MCF 10A (cell line): ENCODE measurements around the gene SLC16A3. TPM values are rescaled to one million over a fixed set of nuclear protein-coding genes. Genes with fewer than 3 reads are reported as not detected.
A peak's percentile ranks its signal among the peaks of the same experiment; 100 is the strongest.

Experiments used
- BruUV-seq: library from RNA; stranded (reverse); fragments of 400-500 nt; replicated peaks from 2 replicates; lab custom pipeline; 2021; lab: Mats Ljungman, UMichigan
- CTCF ChIA-PET: fragments of 300-600 bp; sonication (Branson Sonifier 250); formaldehyde crosslinking; extraction: SDS; loops from one replicate; lab custom pipeline; 2021; ENCODE audit warnings: antibody characterized with exemption, inconsistent platforms; lab: Yijun Ruan, JAX
- POLR2A ChIA-PET: fragments of 300-600, 350-650 bp; sonication (Branson Sonifier 250); formaldehyde crosslinking; extraction: SDS; loops from one replicate; lab custom pipeline; 2020; ENCODE audit warnings: antibody characterized with exemption, inconsistent platforms; lab: Yijun Ruan, JAX
- DNase-seq: peaks from one replicate; pipeline ENCODE4 v3.0.0-alpha.2; 2018; ENCODE audit not compliant: unreplicated experiment
- H3K27ac Mint-ChIP-seq: one replicate; pipeline ENCODE4 v1.8.0; 2022; ENCODE audit warnings: mild to moderate bottlenecking, low read depth, mixed read lengths; ENCODE audit not compliant: unreplicated experiment
- H3K27me3 Mint-ChIP-seq: one replicate; pipeline ENCODE4 v1.8.0; 2022; ENCODE audit warnings: mixed read lengths; ENCODE audit not compliant: insufficient read depth, unreplicated experiment
- H3K36me3 Mint-ChIP-seq: one replicate; pipeline ENCODE4 v1.8.0; 2022; ENCODE audit warnings: mild to moderate bottlenecking, moderate library complexity, mixed read lengths; ENCODE audit not compliant: insufficient read depth, unreplicated experiment
- H3K4me1 Mint-ChIP-seq: one replicate; pipeline ENCODE4 v1.8.0; 2022; ENCODE audit warnings: mixed read lengths; ENCODE audit not compliant: insufficient read depth, unreplicated experiment
- H3K4me3 Mint-ChIP-seq: one replicate; pipeline ENCODE4 v1.8.0; 2022; ENCODE audit warnings: mild to moderate bottlenecking, moderate library complexity, mixed read lengths; ENCODE audit not compliant: unreplicated experiment
- H3K9me3 Mint-ChIP-seq: one replicate; pipeline ENCODE4 v1.8.0; 2022; ENCODE audit warnings: mixed read lengths; ENCODE audit not compliant: unreplicated experiment
- intact Hi-C: fragments of 100-400 bp; cut with micrococcal nuclease; formaldehyde crosslinking; loops from 2 replicates; pipeline ENCODE4 v1.14.1; 2022
- total RNA-seq: library from RNA; stranded (reverse); gene quantifications from 2 replicates; pipeline ENCODE4 v1.2.3, GENCODE V29; 2022
- TF ChIP-seq, protein P1 (sequence below): fragments of 200-600 bp; IDR thresholded peaks from one replicate; pipeline ENCODE4 v1.8.0; 2022; ENCODE audit warnings: antibody characterized with exemption, mild to moderate bottlenecking; ENCODE audit not compliant: unreplicated experiment

Gene SLC16A3
- total RNA-seq, 1 experiment from 2014 or later: 350 TPM

DNA sequence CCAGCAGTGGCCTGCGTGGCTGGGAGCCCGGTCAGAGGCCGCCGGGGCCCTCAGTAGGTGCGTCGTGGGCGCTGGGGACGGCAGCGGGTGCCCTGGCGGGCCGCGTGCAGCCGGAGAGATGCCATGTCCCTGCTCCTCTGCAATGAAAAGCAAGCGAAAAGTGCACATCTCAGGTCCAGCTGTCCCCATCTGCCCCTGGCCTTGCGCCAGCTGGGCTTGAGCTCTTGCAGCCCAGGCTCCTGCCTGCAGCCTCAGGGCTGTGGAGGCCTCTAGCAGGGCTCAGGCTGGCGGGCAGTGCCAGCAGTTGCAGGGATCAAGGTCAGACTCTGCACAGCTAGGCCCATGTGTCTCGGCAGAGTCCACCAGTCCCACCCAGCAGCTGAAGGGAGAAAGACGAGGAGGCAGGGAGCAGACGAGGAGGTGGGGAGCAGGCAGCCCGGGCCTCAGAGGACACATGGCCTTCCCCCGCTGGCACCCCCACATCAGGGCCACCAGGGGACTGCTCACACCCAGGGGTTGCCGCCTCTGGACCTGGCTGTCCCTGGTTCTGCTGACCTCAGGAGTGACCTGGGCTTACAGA is 11.2 kb downstream of the SLC16A3 start:
- no peak overlapping the region for H3K4me3 Mint-ChIP-seq
- TF ChIP-seq, protein P1, sequence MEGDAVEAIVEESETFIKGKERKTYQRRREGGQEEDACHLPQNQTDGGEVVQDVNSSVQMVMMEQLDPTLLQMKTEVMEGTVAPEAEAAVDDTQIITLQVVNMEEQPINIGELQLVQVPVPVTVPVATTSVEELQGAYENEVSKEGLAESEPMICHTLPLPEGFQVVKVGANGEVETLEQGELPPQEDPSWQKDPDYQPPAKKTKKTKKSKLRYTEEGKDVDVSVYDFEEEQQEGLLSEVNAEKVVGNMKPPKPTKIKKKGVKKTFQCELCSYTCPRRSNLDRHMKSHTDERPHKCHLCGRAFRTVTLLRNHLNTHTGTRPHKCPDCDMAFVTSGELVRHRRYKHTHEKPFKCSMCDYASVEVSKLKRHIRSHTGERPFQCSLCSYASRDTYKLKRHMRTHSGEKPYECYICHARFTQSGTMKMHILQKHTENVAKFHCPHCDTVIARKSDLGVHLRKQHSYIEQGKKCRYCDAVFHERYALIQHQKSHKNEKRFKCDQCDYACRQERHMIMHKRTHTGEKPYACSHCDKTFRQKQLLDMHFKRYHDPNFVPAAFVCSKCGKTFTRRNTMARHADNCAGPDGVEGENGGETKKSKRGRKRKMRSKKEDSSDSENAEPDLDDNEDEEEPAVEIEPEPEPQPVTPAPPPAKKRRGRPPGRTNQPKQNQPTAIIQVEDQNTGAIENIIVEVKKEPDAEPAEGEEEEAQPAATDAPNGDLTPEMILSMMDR: no peak
- no TSS peak for BruUV-seq
- peak overlapping the region; percentile 75 for H3K27ac Mint-ChIP-seq
- no peaks in the 10 kb centered on the region for H3K9me3 Mint-ChIP-seq
- H3K4me1 Mint-ChIP-seq: peaks cover 54% of the 10 kb centered on the region
- ChIA-PET CTCF (no interaction called here), POLR2A (interaction anchor here (0.7 to 6.6 kb wide), 5 partner anchors 10 to 93 kb away, joined by 3 to 66 read pairs (median 49); partner anchors contain the start of genes SECTM1 and SLC16A3)
- no peak for DNase-seq
- peaks cover 98% of the 10 kb centered on the region for H3K36me3 Mint-ChIP-seq
- H3K27me3 Mint-ChIP-seq: no peaks in the 10 kb centered on the region
- intact Hi-C loops: loop anchor here (5.0 to 10.0 kb wide), 3 partner anchors 33 to 205 kb away; partner anchors contain the start of genes DCXR and RAC3

- ChIA-PET CTCF (interaction anchor here (0.9 kb wide), 1 partner anchor 32 kb away, joined by 3 read pairs; no protein-coding TSS in a partner anchor), POLR2A (interaction anchor here (0.5 to 6.6 kb wide), 14 partner anchors 10 to 142 kb away, joined by 3 to 66 read pairs (median 6); partner anchors contain the start of genes CD7, CSNK1D, SECTM1 and SLC16A3)
- Mint-ChIP-seq H3K9me3 (no peaks in the 10 kb centered on the region), H3K4me1 (peaks cover 58% of the 10 kb centered on the region), H3K36me3 (peaks cover 98% of the 10 kb centered on the region), H3K4me3 (no peak overlapping the region), H3K27me3 (no peaks in the 10 kb centered on the region), H3K27ac (peak overlapping the region; percentile 75)
- BruUV-seq: no TSS peak
- intact Hi-C loops: loop anchor here (5.0 to 10.0 kb wide), 3 partner anchors 33 to 206 kb away; partner anchors contain the start of genes DCXR and RAC3
- DNase-seq: no peak
- TF ChIP-seq, protein P1: no peak
Measured at GRCh38 chr17:82240506-82241182, 11.8 kb downstream of the SLC16A3 start.

DNA sequence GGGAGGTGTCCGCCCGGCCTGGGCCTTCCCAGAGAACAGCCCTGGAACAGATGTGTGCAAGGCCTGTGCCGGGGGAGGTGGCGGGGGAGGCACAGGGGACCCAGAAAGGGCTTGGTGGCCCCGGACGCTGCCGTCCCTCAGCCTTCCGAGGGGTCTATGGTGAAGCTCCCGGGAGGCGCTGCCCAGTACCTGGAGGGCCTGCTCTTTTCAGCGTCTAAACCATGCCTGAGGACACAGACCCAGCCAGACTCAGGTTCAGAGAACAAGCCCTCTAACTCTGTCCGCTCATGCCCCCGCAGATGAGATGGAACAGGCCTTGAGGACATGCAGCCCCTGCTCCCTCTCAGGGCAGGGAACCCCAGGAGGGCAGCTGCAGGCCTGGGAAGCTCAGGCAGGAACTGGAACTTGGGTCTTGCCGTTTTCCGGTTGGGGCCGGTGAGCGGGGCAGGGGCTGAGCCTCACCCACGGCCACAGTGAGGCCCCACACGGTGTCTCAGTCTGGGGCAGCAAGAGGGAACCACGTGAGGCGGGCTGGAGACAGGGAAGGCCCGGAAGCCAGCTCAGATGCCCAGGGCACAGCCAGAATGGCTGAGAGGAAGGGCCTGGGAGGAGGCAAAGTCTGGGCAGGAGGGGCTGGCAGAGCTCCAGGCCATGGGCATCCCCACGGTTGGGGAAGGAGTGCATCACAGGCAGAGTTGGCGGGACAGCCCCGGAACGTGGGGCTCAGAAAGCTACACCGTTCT is 12.5 kb downstream of the SLC16A3 start:
- H3K27ac Mint-ChIP-seq: peak overlapping the region; percentile 75
- POLR2A ChIA-PET: interaction anchor here (0.5 to 6.6 kb wide), 22 partner anchors 9 to 376 kb away, joined by 3 to 66 read pairs (median 6); partner anchors contain the start of genes CD7, CSNK1D, SECTM1 and SLC16A3
- intact Hi-C loops: loop anchor here (5.0 to 10.0 kb wide), 3 partner anchors 34 to 207 kb away; partner anchors contain the start of genes DCXR and RAC3
- H3K4me3 Mint-ChIP-seq: peak overlapping the region; percentile 31
- H3K36me3 Mint-ChIP-seq: peaks cover 98% of the 10 kb centered on the region
- peak; percentile 96 for DNase-seq
- CTCF ChIA-PET: interaction anchor here (0.9 kb wide), 1 partner anchor 33 kb away, joined by 3 read pairs; no protein-coding TSS in a partner anchor
- H3K4me1 Mint-ChIP-seq: peaks cover 61% of the 10 kb centered on the region
- no TSS peak for BruUV-seq
- no peaks in the 10 kb centered on the region for H3K27me3 Mint-ChIP-seq
- H3K9me3 Mint-ChIP-seq: no peaks in the 10 kb centered on the region
- TF ChIP-seq, protein P1: no peak
